ENCODE measurements around the gene PRDM12. TPM values are rescaled to one million over a fixed set of nuclear protein-coding genes. Genes with fewer than 3 reads are reported as not detected.

PRDM12 gene
- polyA plus RNA-seq (ENCODE audit: insufficient read length in 10 of 10) = not detected
- long read RNA-seq, donor 1 = 0 reads
- long read RNA-seq, donor 2 = 0 reads
- long read RNA-seq, donor 3 = 0 reads
- long read RNA-seq, donor 4 = 0 reads
- long read RNA-seq, donor 5 = 0 reads
- long read RNA-seq, donor 6 = 0 reads
- long read RNA-seq, donor 7 = 0 reads
- long read RNA-seq, donor 8 = 0 reads
- long read RNA-seq, donor 9 = 0 reads

- DNase-seq = peak in 1 of 3 donors; percentile 44
Observed at GRCh38 chr9:130664251-130665028, at the start of gene PRDM12. Gene PRDM12 (plus strand): TSS chr9:130664594. CDS start chr9:130664654, 60 bp downstream.

- no peak for DNase-seq
Observed at GRCh38 chr9:130616451-130616850, 47.9 kb upstream of the PRDM12 start.

DNA sequence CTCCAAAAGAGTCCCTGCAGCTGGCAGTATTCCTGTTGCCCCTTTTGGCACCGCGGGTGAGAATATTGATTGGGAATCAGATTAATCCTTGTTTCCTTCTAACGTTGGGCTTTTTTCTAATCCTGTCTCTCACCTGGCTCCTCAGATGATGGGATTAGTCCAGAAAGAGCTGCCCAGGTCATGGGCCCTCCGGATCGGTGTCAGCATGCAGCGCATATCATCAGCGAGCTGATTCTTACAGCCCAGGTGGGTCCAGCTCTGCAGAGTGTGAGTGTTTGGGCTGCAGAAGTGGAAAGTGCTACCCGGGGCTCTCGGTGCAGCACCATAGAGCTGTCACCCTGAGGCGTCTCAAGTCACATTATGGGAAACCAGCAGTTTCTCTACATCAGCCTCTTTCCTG, 40.9 kb upstream of the PRDM12 start:
- DNase-seq = no peak

DNA sequence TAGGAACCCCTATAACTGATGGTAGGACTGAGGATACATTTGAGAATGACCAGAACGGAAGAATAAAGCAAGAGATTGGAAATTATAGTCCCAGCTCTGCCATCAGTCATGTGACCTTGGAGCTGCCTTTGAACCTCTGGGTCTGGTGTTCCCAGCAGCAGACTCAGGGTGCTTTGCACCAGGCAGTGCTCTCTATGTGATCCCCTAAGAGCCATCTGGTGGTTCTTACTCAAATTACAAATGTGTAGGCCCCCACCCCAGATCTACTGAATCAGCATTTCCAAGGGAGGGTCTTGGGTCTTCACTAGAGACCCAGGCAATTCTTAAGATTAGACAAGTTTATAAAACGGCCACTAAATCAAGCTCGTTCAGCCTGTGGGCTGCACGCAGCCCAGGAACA, 40.2 kb upstream of the PRDM12 start:
- DNase-seq = no peak

GRCh38 chr9:130626249-130626996, 38.0 kb upstream of the PRDM12 start:
- no peak for DNase-seq

DNA sequence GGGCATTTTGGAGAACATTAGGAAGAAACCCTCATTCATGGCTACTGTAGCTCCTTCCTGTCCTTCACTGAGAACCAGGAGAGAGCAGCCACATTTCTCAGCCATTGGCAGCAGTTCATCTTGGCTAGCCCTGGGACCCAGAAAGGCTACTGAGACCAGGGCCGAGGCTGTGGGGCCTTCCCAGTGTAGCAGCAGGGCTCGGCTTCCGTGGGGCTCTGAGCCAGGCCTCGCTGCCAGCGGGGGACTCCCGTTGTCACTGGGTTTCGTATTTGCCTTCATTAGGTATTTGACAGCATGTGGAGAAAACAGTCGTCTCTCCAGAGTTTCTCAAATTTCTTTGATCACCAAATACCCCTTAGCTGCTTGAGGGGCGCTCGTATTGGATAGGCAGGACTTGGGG, 37.3 kb upstream of the PRDM12 start:
- DNase-seq = no peak

- no peak for DNase-seq
Observed at GRCh38 chr9:130627896-130628792, 36.2 kb upstream of the PRDM12 start.

DNA sequence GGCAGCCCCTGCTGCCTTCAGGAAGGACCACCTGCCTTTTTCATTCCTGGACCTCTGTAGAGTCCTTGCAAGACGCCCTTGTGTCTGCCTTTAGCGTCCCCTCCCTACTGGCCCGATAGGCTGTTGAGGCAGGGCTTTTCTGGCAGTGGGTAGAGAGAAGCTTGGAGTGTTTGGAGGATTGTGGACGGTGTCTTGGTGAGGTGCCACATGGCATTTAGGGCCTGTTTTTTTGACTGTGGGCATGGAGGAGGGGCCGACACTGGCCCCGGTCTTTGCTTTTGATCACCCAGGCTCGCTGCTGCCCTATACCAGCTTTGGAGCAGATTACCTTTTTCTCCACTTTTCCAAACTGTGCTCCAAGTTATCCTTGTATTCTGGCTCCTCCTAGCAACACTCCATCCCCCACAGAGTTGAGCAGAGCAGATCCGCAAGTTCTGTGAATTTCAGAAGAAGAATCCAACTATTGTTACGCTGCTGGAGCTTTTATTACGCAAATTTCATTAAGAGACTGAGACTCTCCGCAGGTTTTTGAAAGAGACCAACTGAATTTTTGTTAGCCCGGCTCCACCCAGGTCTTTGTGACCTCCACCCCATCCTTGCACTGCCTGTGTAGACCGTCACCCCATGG, 34.8 kb upstream of the PRDM12 start:
- no peak for DNase-seq

DNA sequence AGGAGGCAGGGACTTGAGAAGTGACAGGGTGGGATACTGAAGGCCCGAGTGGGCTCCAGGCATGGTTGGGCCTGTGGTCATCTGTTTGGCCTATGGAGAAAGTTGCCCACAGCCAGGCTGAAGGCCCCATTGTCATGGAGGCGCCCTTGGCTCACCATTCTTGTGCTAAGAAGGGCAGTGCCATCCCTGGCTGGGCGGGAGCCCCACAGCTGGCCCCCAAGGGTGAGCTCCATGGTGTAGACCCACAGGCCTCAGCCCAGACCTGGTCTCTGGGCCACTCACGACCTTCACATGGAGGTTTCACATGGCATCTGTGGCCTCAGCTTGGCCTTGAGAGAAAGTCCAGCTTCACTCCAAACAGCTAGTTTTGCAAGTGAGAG, 34.3 kb upstream of the PRDM12 start:
- no peak for DNase-seq

DNA sequence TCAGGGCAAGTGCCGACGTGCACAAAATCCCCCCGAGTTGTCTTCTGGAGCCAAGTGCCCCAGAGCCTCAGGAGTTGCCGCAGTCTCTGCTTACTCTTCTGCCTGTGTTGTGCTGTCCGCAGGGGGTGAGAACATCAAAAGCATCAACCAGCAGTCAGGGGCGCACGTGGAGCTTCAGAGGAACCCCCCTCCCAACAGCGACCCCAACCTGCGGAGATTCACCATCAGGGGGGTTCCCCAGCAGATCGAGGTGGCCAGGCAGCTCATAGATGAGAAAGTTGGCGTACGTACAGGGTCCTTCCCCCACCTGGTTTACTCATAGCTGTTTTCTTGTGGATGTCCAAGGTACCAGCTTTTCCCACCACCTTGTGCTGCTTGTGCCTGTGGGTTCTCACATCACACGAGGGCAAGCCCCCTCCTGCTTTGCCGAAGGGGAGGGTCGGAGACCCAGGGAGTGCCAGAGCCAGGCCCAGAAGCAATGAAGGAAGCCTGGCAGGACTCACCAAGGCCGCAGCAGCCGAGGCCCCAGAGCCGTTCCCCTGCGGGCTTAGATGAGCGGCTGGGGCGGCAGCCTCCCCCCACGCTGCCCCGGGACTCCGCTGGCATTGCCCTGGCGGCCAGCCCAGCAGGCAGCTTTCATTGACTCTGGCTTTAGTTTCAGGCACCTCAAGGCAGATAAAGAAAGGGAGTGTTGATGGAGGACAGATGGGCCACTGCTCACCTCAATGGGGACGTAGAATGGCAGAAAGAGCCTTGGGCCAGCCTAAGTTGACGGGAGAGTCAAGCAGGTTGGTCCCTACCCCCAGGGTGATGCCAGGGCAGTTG, 33.7 kb upstream of the PRDM12 start:
- no peak for DNase-seq

DNA sequence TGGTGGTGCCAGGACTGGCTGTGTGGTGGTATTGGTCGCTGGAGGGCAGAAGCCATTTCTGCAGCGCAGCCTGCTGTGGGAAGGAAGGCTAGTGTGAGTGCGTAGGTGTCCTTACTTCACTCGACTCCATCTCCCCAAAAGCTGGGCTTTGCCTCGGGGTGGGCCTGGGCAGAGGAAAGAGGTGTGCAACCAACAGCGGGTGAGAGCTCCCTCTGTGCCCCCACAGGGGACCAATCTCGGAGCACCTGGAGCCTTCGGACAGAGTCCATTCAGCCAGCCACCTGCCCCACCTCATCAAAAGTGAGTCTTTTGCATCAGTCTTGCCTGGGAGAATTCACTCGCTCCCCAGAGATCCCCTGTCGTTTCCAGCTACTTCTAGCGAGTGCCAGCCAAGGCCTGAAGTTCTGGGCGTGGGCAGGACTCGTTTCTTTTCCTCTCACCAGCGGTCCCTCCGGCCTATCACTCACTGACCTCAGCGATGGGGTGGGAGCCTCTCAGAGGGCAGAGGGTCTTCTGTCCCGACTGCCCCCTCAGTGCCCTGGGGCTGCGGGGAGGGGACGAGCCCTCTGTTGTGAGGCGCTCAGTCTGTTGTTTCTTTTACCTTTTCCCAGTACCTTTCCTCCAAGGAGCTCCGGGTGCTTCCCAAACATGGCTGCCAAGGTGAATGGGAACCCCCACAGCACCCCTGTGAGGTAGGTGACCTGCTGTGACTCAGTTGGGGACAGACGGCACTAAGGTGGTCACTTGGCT, 32.9 kb upstream of the PRDM12 start:
- no peak for DNase-seq

- DNase-seq = no peak
Observed at GRCh38 chr9:130632081-130632710, 32.2 kb upstream of the PRDM12 start.

DNA sequence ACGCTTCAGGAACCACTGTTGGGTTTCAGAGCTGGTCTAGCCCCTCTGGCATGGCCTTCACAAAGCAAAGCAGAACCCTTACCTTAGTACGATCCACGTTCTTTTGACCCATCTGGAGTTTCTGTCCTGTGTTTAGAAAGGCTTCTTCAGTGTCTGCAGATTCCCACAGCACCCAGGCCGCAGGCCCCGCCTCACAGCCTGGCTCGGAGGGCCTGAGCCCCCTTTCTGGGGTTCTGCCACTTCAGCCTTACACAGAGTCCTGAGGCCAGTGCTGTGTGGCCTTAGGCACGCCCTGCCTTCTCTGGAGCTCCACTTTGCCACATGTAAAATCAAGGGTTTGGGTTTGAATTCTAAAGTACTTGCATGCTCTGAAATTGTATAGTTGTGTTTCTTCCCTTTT, 31.6 kb upstream of the PRDM12 start:
- DNase-seq = no peak

- no peak for DNase-seq
Observed at GRCh38 chr9:130633336-130634190, 30.8 kb upstream of the PRDM12 start.

DNA sequence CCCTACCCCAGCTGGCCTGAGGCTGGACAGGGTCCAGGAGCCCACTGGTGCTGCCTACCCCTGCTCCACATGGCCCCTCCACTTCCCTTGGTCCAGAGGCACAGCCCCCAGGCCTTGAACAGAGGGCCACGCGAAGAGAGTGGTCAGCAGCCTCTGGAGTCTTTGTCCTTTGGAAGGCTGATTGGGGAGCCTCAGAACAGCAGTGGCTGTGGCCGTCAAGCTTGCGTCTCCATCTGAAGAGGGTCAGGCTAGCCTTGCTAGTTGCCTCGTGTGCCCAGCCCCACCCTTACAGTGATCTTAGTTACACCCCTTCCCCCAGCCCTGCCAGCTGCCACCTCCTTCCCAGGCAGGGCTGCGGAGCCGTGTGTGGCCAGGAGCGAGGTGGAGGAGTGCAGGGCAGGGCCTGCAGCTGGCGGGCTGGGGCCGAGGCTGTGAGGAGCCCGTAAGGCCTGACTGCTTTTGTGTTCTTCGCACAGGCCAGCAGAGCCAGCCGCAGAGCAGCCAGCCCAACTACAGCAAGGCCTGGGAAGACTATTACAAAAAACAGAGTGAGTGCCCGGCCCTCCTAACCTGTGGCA, 30.1 kb upstream of the PRDM12 start:
- no peak for DNase-seq

DNA sequence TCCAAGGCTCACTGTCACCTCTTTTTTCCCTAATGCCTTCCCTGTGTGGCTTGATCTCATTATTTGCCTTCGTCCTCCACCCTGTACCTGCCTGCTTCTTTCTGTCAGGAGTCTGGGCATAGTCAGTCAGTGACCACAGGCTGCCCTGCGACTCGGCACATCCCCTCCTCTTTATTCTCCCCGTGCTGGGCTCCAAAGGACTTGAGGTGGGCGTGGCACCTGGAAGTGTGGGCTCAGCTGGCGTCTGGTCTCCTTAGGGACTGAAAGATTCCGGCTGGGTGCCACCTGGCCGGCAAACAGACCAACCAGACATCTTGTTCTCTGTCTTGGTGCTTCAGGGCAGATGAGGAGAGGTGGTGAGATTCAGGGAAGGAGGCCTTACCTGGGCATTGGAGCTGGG, 29.6 kb upstream of the PRDM12 start:
- DNase-seq = no peak

GRCh38 chr9:130635306-130635705, 29.1 kb upstream of the PRDM12 start:
- DNase-seq = no peak

Measured in muscle of back (tissue), 13 donors.